HepG2 (cell line): ENCODE data around the gene CD2AP. TPM values are rescaled to one million over a fixed set of nuclear protein-coding genes. Genes with fewer than 3 reads are reported as not detected.
A peak's percentile ranks its signal among the peaks of the same experiment; 100 is the strongest.

Experiments
- AGO1 ChIP-seq: fragments of 200-400 bp; formaldehyde crosslinking; IDR thresholded peaks from 2 replicates; pipeline ENCODE4 v1.6.1; 2017; ENCODE audit warnings: mild to moderate bottlenecking, low read depth, low read length, moderate library complexity; ENCODE audit not compliant: poor library complexity, severe bottlenecking
- AHR ChIP-seq: IDR thresholded peaks from 2 replicates; pipeline ENCODE4 v1.6.1; 2018; ENCODE audit warnings: missing genetic modification reagents, missing compliant biosample characterization
- ATF7 ChIP-seq, 2 experiments: fragments of 450-650 bp in 1 of 2; sonication (generic) in 1 of 2; formaldehyde crosslinking in 1 of 2; IDR thresholded peaks; 2 replicates each; pipeline versions ENCODE4 v1.4.0 to v1.6.1; 2016 to 2020; ENCODE audit warnings: antibody characterized with exemption in 1 of 2, mild to moderate bottlenecking in 1 of 2, missing genetic modification reagents in 1 of 2
- HIVEP1 ChIP-seq: sonication (generic); formaldehyde crosslinking; IDR thresholded peaks from 2 replicates; pipeline ENCODE4 v1.4.0; 2020; ENCODE audit warnings: mild to moderate bottlenecking, missing genetic modification reagents
- HNRNPH1 ChIP-seq: fragments of 200-400 bp; formaldehyde crosslinking; optimal IDR thresholded peaks from 2 replicates; pipeline ENCODE3; 2017; ENCODE audit warnings: mild to moderate bottlenecking, low read depth, low read length
- NFATC3 ChIP-seq: sonication (generic); formaldehyde crosslinking; IDR thresholded peaks from 2 replicates; pipeline ENCODE4 v1.5.1; 2020; ENCODE audit warnings: mild to moderate bottlenecking, missing genetic modification reagents
- PCBP1 ChIP-seq: fragments of 200-400 bp; formaldehyde crosslinking; IDR thresholded peaks from 2 replicates; pipeline ENCODE4 v1.6.1; 2017; ENCODE audit warnings: mild to moderate bottlenecking, low read depth, low read length, borderline replicate concordance
- PCBP2 ChIP-seq: fragments of 200-400 bp; formaldehyde crosslinking; optimal IDR thresholded peaks from 2 replicates; pipeline ENCODE3; 2018; ENCODE audit warnings: low read length, low read depth; ENCODE audit not compliant: poor library complexity, severe bottlenecking
- PRPF4 ChIP-seq: fragments of 200-400 bp; formaldehyde crosslinking; IDR thresholded peaks from 2 replicates; pipeline ENCODE4 v1.6.1; 2016; ENCODE audit warnings: low read length, low read depth; ENCODE audit not compliant: poor library complexity, severe bottlenecking
- RFX1 ChIP-seq: fragments of 450-650 bp; IDR thresholded peaks from 2 replicates; pipeline ENCODE4 v1.6.1; 2017
- TCF12 ChIP-seq, 2 experiments: fragments of 450-650 bp in 1 of 2; sonication (generic) in 1 of 2; formaldehyde crosslinking in 1 of 2; IDR thresholded peaks; 2 replicates each; pipeline versions ENCODE4 v1.6.1 to v1.8.0; 2017 to 2022; ENCODE audit warnings: antibody characterized with exemption in 1 of 2, mild to moderate bottlenecking in 1 of 2, missing genetic modification reagents in 1 of 2, moderate library complexity in 1 of 2
- ZNF124 ChIP-seq: sonication (generic); formaldehyde crosslinking; IDR thresholded peaks from 2 replicates; pipeline ENCODE4 v1.4.0; 2020; ENCODE audit warnings: missing genetic modification reagents
- ZNF143 ChIP-seq: sonication (generic); formaldehyde crosslinking; IDR thresholded peaks from 2 replicates; pipeline ENCODE4 v1.4.0; 2020; ENCODE audit warnings: missing genetic modification reagents
- ZNF674 ChIP-seq: sonication (generic); formaldehyde crosslinking; IDR thresholded peaks from 2 replicates; pipeline ENCODE4 v1.5.0; 2020; ENCODE audit warnings: low read depth, mild to moderate bottlenecking, missing genetic modification reagents
- polyA plus RNA-seq, 8 experiments: library from polyadenylated mRNA; depleted of rRNA in 3 of 8; stranded (reverse) in 7 of 8; unstranded in 1 of 8; fragments of >200 nt; fragmentation: Illumina TruSeq in 4 of 8; extraction: Trizol in 4 of 8; gene quantifications; 2 replicates each; pipeline versions ENCODE4 v1.2.1 to v1.2.3, GENCODE V29; 2011 to 2016; ENCODE audit warnings: low read depth in 4 of 8, missing spikeins in 1 of 8, mixed read lengths in 1 of 8; ENCODE audit not compliant: insufficient read depth in 1 of 8
- total RNA-seq, 5 experiments: library from RNA; depleted of rRNA; stranded (reverse); fragments of >200 nt; fragmentation: Illumina TruSeq; extraction: Trizol; gene quantifications; 2 replicates each; pipeline ENCODE4 v1.2.3, GENCODE V29; 2016; ENCODE audit warnings: low read depth in 1 of 5
- TF ChIP-seq, protein P1 (sequence below): IDR thresholded peaks from 2 replicates; pipeline ENCODE4 v1.6.1; 2018; ENCODE audit warnings: missing genetic modification reagents, mild to moderate bottlenecking, missing compliant biosample characterization
- TF ChIP-seq, protein P2 (sequence below): sonication (generic); formaldehyde crosslinking; IDR thresholded peaks from 2 replicates; pipeline ENCODE4 v1.4.0; 2020; ENCODE audit warnings: missing genetic modification reagents
- TF ChIP-seq, protein P3 (sequence below), 2 experiments: sonication (generic) in 1 of 2; formaldehyde crosslinking in 1 of 2; IDR thresholded peaks; 2 replicates each; pipeline versions ENCODE4 v1.4.0 to v1.6.1; 2016 to 2020; ENCODE audit warnings: borderline replicate concordance in 1 of 2, low read depth in 1 of 2, mild to moderate bottlenecking in 1 of 2, missing genetic modification reagents in 1 of 2
- TF ChIP-seq, protein P4 (sequence below): sonication (generic); formaldehyde crosslinking; IDR thresholded peaks from 2 replicates; pipeline ENCODE4 v1.4.0; 2020; ENCODE audit warnings: mild to moderate bottlenecking, missing genetic modification reagents, borderline replicate concordance

Gene CD2AP
- total and polyA plus RNA-seq, 2 of the 13 experiments (the other 11 are each of a cell fraction or from before 2014, with no cell fraction given) = 8.6 to 31.9 TPM

DNA sequence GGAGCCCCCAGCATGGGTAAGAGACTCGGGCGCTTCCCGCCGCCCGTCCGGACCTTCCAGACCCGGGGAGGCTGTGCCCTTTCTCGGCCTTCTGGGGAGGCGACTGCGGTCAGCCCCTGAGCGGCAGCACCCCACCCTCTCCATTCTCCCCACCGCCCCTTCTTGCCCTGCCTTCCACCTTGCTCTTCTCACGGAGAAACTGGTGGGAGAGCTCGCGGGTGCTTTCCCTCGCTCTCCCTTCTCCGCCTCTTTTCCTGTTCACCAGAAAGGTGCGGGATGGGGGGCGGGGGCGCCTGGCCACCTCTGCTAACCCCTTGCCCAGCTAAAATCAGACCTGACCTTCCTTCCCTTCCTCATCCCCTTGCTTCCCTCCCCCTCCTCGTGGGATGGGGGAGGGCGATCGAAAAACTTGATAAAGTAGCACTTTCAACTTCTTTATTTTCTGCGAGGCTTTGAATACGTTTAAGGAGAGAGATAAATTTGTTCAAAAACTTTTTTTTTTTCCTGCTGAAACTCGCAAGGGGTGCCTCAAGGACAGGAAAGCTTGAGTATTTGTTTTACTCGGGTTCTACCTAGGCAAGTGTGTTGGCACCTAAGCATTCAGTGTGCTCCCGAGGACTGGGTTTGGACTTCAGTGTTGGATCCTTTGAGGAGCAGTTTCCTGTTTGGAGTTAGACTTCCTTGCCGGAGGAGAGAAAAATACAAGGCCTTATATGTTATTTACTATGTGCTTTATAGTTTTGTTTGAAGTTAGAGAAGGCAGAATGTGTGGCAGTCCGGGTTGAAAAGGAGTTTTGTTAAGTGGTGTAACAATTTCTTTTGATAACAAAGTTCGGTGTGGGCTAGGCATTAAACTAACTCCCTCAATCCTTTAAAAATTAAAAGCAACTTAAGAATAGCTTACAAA, 897 bp downstream of the CD2AP start (continued):
- TF ChIP-seq, protein P1, sequence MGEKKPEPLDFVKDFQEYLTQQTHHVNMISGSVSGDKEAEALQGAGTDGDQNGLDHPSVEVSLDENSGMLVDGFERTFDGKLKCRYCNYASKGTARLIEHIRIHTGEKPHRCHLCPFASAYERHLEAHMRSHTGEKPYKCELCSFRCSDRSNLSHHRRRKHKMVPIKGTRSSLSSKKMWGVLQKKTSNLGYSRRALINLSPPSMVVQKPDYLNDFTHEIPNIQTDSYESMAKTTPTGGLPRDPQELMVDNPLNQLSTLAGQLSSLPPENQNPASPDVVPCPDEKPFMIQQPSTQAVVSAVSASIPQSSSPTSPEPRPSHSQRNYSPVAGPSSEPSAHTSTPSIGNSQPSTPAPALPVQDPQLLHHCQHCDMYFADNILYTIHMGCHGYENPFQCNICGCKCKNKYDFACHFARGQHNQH (CRISPR knock-in tag) = 0 out of 2 replicates have a peak, but pooled peaks have one; percentile 7
- peak; percentile 14; the same call in 1 of the 2 replicates for TF ChIP-seq PCBP1
- no peak for TF ChIP-seq ZNF674 (CRISPR knock-in tag)
- no peak for TF ChIP-seq ZNF124 (CRISPR knock-in tag)
- TF ChIP-seq ZNF143 (CRISPR knock-in tag) = no peak
- TF ChIP-seq, protein P2, sequence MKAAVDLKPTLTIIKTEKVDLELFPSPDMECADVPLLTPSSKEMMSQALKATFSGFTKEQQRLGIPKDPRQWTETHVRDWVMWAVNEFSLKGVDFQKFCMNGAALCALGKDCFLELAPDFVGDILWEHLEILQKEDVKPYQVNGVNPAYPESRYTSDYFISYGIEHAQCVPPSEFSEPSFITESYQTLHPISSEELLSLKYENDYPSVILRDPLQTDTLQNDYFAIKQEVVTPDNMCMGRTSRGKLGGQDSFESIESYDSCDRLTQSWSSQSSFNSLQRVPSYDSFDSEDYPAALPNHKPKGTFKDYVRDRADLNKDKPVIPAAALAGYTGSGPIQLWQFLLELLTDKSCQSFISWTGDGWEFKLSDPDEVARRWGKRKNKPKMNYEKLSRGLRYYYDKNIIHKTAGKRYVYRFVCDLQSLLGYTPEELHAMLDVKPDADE = no peak
- no peak for TF ChIP-seq AGO1
- TF ChIP-seq NFATC3 (CRISPR knock-in tag) = no peak
- no peak for TF ChIP-seq ATF7 (IDR thresholded peaks at IDR 0.05)
- TF ChIP-seq ATF7 (CRISPR knock-in tag; IDR thresholded peaks at IDR 0.05) = no peak
- no peak for TF ChIP-seq HNRNPH1
- TF ChIP-seq PCBP2 = no peak
- no peak for TF ChIP-seq RFX1
- TF ChIP-seq, protein P3, sequence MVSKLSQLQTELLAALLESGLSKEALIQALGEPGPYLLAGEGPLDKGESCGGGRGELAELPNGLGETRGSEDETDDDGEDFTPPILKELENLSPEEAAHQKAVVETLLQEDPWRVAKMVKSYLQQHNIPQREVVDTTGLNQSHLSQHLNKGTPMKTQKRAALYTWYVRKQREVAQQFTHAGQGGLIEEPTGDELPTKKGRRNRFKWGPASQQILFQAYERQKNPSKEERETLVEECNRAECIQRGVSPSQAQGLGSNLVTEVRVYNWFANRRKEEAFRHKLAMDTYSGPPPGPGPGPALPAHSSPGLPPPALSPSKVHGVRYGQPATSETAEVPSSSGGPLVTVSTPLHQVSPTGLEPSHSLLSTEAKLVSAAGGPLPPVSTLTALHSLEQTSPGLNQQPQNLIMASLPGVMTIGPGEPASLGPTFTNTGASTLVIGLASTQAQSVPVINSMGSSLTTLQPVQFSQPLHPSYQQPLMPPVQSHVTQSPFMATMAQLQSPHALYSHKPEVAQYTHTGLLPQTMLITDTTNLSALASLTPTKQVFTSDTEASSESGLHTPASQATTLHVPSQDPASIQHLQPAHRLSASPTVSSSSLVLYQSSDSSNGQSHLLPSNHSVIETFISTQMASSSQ (IDR thresholded peaks at IDR 0.05; ENCODE audit: low read depth) = no peak
- TF ChIP-seq, protein P3 (CRISPR knock-in tag; IDR thresholded peaks at IDR 0.05; ENCODE audit: borderline replicate concordance) = no peak
- TF ChIP-seq, protein P4, sequence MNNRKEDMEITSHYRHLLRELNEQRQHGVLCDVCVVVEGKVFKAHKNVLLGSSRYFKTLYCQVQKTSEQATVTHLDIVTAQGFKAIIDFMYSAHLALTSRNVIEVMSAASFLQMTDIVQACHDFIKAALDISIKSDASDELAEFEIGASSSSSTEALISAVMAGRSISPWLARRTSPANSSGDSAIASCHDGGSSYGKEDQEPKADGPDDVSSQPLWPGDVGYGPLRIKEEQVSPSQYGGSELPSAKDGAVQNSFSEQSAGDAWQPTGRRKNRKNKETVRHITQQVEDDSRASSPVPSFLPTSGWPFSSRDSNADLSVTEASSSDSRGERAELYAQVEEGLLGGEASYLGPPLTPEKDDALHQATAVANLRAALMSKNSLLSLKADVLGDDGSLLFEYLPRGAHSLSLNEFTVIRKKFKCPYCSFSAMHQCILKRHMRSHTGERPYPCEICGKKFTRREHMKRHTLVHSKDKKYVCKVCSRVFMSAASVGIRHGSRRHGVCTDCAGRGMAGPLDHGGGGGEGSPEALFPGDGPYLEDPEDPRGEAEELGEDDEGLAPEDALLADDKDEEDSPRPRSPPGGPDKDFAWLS (CRISPR knock-in tag) = no peak
- peak; percentile 49 for TF ChIP-seq PRPF4
- no peak for TF ChIP-seq TCF12 (IDR thresholded peaks at IDR 0.05)
- peak; percentile 38; the same call in 1 of the 2 replicates for TF ChIP-seq TCF12 (CRISPR knock-in tag; IDR thresholded peaks at IDR 0.05)
- TF ChIP-seq AHR (CRISPR knock-in tag) = 0 out of 2 replicates have a peak, but pooled peaks have one; percentile 15
- peak; percentile 4; the same call in 1 of the 2 replicates for TF ChIP-seq HIVEP1 (CRISPR knock-in tag)
